Measurements from ENCODE around the gene GEMIN4.
A peak's percentile ranks its signal among the peaks of the same experiment; 100 is the strongest.
"Not testable (repeated sequence)": the region's sequence is repeated elsewhere in the genome, so short reads cannot be mapped to it uniquely, and the experiment has no call there.

The GEMIN4 gene

DNA sequence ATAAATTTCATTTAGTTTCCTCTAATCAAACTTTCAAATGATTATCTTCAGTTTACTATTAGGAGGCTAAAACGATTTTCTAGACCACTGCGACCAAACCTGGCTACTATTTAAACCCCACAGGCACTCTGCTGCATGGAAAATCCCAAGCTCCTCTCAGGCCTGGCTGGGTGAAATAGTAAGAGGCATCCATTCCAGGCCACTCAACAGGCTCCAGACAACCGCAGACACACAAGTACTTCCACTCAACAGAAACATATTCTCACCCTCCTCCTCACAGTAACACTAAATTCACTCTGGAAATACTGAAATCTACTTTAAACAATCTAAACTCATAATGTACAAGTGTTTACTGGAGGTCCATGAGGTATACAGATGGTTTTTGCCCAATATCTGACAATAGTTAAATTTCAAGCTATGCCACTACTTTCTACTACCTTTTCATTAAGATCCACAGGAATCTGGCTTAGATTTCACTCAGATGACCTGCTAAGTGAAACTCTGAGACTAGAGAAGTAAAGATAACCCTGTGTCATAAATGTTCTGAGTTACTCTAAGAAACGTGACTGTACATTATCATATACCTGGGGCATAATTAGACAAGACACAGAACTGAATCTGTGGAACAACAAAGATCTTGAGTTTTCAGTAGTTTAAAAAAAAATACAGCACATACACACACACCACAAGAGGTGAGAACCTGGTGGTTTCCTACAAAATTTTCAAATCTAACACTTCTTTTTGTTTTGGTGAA lies 47.8 kb downstream of the GEMIN4 start:
- TF ChIP-seq, protein P1, sequence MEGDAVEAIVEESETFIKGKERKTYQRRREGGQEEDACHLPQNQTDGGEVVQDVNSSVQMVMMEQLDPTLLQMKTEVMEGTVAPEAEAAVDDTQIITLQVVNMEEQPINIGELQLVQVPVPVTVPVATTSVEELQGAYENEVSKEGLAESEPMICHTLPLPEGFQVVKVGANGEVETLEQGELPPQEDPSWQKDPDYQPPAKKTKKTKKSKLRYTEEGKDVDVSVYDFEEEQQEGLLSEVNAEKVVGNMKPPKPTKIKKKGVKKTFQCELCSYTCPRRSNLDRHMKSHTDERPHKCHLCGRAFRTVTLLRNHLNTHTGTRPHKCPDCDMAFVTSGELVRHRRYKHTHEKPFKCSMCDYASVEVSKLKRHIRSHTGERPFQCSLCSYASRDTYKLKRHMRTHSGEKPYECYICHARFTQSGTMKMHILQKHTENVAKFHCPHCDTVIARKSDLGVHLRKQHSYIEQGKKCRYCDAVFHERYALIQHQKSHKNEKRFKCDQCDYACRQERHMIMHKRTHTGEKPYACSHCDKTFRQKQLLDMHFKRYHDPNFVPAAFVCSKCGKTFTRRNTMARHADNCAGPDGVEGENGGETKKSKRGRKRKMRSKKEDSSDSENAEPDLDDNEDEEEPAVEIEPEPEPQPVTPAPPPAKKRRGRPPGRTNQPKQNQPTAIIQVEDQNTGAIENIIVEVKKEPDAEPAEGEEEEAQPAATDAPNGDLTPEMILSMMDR (IDR thresholded peaks at IDR 0.05; ENCODE audit: low read depth, low read length) = no peak
- DNase-seq (ENCODE audit: extremely low read depth, low read depth) = no peak

DNA sequence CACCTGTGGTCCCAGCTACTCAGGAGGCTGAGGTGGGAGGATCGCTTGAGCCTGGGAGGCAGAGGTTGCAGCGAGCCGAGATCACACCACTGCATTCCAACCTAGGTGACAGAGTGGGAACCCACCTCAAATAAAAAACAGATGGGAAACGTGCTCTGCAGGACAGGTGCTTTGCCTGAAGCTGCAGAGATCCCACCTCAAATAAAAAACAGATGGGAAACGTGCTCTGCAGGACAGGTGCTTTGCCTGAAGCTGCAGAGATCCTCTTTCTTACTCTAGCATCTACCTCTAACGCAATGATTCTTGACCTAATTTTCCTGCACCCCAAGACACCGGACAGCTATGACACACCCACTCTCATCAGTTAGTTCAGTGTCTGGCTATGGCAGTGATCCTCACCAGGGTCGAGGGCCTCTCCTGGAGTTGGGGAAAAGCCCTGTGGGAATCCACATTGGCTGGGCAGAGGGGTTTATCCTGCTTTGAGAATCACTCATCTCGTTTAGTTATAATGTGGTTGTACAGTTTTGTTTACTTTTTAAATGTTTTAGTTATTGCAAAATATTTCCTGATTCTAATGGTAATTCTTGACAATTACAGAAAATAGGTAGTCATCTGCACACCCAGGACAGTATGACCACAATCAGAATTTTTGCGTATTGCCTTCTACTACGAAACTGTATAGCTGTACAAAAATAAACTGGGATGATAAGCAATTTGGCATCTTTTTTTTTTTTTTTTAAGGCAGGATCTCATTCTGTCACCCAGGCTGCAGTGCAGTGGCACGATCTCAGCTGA lies 48.8 kb downstream of the GEMIN4 start:
- no peak for DNase-seq (ENCODE audit: extremely low read depth, low read depth)
- TF ChIP-seq, protein P1 (IDR thresholded peaks at IDR 0.05; ENCODE audit: low read depth, low read length) = no peak

DNA sequence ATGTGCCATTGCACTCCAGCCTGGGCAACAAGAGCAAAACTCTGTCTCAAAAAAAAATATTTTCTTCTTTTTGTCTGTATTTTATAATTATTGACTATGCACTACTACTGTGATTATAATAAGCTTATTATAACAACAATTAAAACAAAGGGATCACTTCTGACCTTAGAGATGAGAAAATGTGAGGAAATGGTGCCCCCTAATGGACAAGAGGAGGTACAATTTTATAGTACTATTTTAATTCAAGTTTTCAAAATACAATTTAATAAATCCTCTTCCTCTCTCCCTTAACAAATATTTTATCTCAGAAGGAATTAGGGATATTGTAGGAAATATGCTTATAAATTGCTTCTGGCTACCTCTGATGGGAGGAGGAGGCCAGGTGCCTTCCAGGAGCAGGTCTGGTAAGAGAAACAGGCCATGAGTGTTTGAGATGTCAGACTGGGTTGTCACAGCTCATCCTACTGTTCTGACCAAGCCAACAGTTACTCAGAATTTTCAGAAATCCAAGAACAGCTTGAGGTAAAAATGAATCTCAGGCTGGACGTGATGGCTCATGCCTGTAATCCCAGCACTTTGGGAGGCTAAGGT lies 51.5 kb downstream of the GEMIN4 start:
- TF ChIP-seq, protein P1 (IDR thresholded peaks at IDR 0.05; ENCODE audit: low read depth, low read length) = peak; percentile 45
- no peak for DNase-seq (ENCODE audit: extremely low read depth, low read depth)

DNA sequence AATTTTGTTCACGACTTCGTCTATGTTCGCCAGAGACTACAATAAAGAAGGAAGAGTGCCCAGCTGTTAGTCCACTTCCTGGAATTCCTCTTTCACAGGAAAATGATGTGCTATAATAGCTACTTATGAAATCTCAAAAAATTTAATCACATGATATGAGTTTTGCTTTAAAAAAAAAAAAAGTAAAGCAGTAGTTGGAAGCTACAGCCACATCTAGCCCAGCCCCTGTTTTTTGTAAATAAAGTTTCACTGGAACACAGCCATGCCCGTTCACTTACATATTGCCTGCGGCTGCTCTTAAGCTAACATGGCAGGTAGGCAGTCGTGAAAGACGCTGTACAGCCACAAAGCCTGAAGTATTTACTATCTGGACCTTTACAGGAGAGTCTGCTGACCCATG lies 52.7 kb downstream of the GEMIN4 start:
- no peak for DNase-seq (ENCODE audit: extremely low read depth, low read depth)
- TF ChIP-seq, protein P1 (IDR thresholded peaks at IDR 0.05; ENCODE audit: low read depth, low read length) = no peak

DNA sequence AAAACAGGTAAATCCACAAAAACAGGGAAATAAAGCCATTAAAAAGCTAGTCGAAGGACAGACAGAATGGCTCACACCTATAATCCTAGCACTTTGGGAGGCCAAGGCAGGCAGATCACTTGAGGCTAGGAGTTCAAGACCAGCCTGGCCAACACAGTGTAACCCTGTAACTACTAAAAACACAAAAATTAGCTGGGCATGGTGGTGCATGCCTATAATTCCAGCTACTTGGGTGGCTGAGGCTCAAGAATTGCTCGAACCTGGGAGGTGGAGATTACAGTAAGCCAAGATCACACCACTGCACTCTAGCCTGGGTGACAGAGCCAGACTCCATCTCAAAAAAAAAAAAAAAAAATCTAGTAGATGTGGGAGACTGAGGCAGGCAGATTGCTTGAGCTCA lies 54.0 kb downstream of the GEMIN4 start:
- not testable (repeated sequence) for DNase-seq (ENCODE audit: extremely low read depth, low read depth)

DNA sequence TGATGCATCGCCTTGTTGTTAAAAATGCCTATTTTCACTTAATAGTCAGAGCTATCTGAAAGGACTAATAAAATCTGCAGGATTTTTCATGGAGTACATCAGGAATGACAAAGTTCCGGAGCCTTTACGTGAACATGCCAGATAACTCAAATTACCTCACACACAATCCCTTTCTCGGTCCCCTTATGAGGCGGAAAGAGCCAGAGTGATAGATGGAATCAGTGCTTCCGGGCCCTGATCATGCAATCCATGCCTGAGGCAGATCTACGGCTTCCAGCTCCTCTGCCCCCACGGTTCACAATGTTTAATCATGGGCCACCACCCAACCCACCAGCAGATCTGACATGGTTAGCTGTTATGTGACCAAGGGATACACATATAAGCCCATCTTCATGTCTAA lies 54.4 kb downstream of the GEMIN4 start:
- DNase-seq (ENCODE audit: extremely low read depth, low read depth) = no peak
- TF ChIP-seq, protein P1 (IDR thresholded peaks at IDR 0.05; ENCODE audit: low read depth, low read length) = no peak

DNA sequence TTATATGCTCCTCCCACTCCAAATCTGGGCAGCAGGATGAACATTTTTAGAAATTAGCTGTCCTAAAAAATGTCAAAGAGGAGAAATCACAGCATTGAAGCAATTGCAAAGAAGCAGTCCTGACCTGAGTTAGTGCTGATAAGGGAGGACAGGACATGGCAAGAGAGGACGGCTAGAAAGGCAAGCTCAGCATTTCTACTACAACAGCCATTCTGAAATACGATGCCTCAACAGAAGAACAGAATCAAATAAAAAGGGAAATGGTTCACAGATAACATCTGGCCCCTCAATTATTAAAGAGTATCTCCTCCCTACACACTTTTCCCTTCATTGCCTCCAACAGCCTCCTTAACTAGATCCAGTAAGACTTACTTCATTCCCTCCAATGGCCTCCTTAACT lies 55.7 kb downstream of the GEMIN4 start:
- DNase-seq (ENCODE audit: extremely low read depth, low read depth) = no peak

More for the DNA sequence above, 55.7 kb downstream of the GEMIN4 start:
- TF ChIP-seq, protein P1 (IDR thresholded peaks at IDR 0.05; ENCODE audit: low read depth, low read length) = no peak

All from AG09319 (cell line).